Fibroblast of mammary gland (primary cell): ENCODE results near the gene AK3.

ENCODE experiments used
- DNase-seq: peaks from one replicate; pipeline ENCODE4 v3.0.0-alpha.2; 2010; ENCODE audit warnings: low read depth
- H3K4me3 ChIP-seq: 2 replicates; pipeline ENCODE4 v1.5.1; 2011; ENCODE audit warnings: low read depth, mild to moderate bottlenecking, low read length, moderate library complexity; ENCODE audit not compliant: control insufficient read depth
- CTCF ChIP-seq: conservative IDR thresholded peaks from 2 replicates; pipeline ENCODE4 v1.5.1; 2011; ENCODE audit warnings: low read depth, low read length, inconsistent platforms; ENCODE audit not compliant: control insufficient read depth, insufficient read depth

The AK3 gene

GRCh38 chr9:4721736-4722135 lies 19.3 kb downstream of the AK3 start:
- DNase-seq, result no peak

GRCh38 chr9:4718911-4719310 lies 22.1 kb downstream of the AK3 start:
- no peak for DNase-seq
- no peak for TF ChIP-seq CTCF
- no peak overlapping the region for H3K4me3 ChIP-seq

More at GRCh38 chr9:4721736-4722135, 19.3 kb downstream of the AK3 start:
- no peak overlapping the region for H3K4me3 ChIP-seq
- TF ChIP-seq CTCF, result no peak

GRCh38 chr9:4717815-4718214 lies 23.2 kb downstream of the AK3 start:
- no peak for DNase-seq

GRCh38 chr9:4716163-4716562 lies 24.8 kb downstream of the AK3 start:
- TF ChIP-seq CTCF, result no peak
- DNase-seq, result no peak
- H3K4me3 ChIP-seq, result no peak overlapping the region

More at GRCh38 chr9:4717815-4718214, 23.2 kb downstream of the AK3 start:
- no peak overlapping the region for H3K4me3 ChIP-seq
- TF ChIP-seq CTCF, result no peak

- TF ChIP-seq CTCF, result no peak
- no peak for DNase-seq
- H3K4me3 ChIP-seq, result no peak overlapping the region
These were observed 26.6 kb downstream of the AK3 start for GRCh38 chr9:4714266-4715016.

- TF ChIP-seq CTCF, result no peak
- no peak for DNase-seq
- H3K4me3 ChIP-seq, result no peak overlapping the region
These were observed 27.2 kb downstream of the AK3 start for GRCh38 chr9:4713849-4714248.
